HG03442 (cell line): Measurements from ENCODE around the gene TNFSF10.
A peak's percentile ranks its signal among the peaks of the same experiment; 100 is the strongest.

Experiments
- ATAC-seq: cut with Tn5 transposase; IDR thresholded peaks from one replicate; pipeline ENCODE4 v1.9.1; 2021; ENCODE audit warnings: mild to moderate bottlenecking, moderate library complexity; ENCODE audit not compliant: unreplicated experiment

TNFSF10 gene

GRCh38 chr3:172461530-172462138 is 61.6 kb downstream of the TNFSF10 start:
- ATAC-seq: peak; percentile 68

- ATAC-seq: no peak
Observed at GRCh38 chr3:172456404-172456803, 66.8 kb downstream of the TNFSF10 start.
